IMR-90 (cell line): Measurements from ENCODE around the gene RAB8B. TPM values are rescaled to one million over a fixed set of nuclear protein-coding genes. Genes with fewer than 3 reads are reported as not detected.

Source experiments
- ATAC-seq: fragments of 200-7000 bp; cut with Tn5 transposase; 2 replicates; pipeline ENCODE4 v1.9.1; 2020; ENCODE audit warnings: low read depth, mild to moderate bottlenecking, moderate library complexity
- BruUV-seq: library from RNA; stranded (reverse); fragments of 400-500 nt; replicated peaks from 2 replicates; lab custom pipeline; 2021; lab: Mats Ljungman, UMichigan
- CTCF ChIA-PET: fragments of 300-600 bp; formaldehyde crosslinking; extraction: SDS; loops from one replicate; lab custom pipeline; 2021; ENCODE audit warnings: antibody characterized with exemption; lab: Yijun Ruan, JAX
- POLR2A ChIA-PET: fragments of 300-600 bp; sonication (Branson Sonifier 250); formaldehyde crosslinking; loops from one replicate; lab custom pipeline; 2022; ENCODE audit warnings: antibody characterized with exemption; ENCODE audit not compliant: unreplicated experiment; lab: Charles Lee
- DNase-seq: peaks from one replicate; pipeline ENCODE4 v3.0.0; 2013
- H2AFZ ChIP-seq: replicated peaks from 2 replicates; pipeline ENCODE3; 2013; ENCODE audit warnings: low read length, mild to moderate bottlenecking; ENCODE audit not compliant: poor library complexity
- H2AK5ac ChIP-seq: 2 replicates; pipeline ENCODE4 v1.6.1; 2013; ENCODE audit warnings: low read depth, low read length, inconsistent platforms
- H2AK9ac ChIP-seq: replicated peaks from 2 replicates; pipeline ENCODE3; 2013; ENCODE audit warnings: mild to moderate bottlenecking, low read depth, low read length, moderate library complexity; ENCODE audit not compliant: poor library complexity
- H2BK120ac ChIP-seq: 2 replicates; pipeline ENCODE4 v1.6.1; 2013; ENCODE audit warnings: low read depth, low read length, inconsistent platforms
- H2BK15ac ChIP-seq: 3 replicates; pipeline ENCODE4 v1.6.1; 2013; ENCODE audit warnings: low read depth, low read length, inconsistent platforms
- H2BK20ac ChIP-seq: 2 replicates; pipeline ENCODE4 v1.6.1; 2013; ENCODE audit warnings: low read depth, mild to moderate bottlenecking, inconsistent platforms, low read length, moderate library complexity
- H2BK5ac ChIP-seq: 2 replicates; pipeline ENCODE4 v1.6.1; 2013; ENCODE audit warnings: mild to moderate bottlenecking, low read depth, low read length, inconsistent platforms; ENCODE audit not compliant: poor library complexity, severe bottlenecking
- H3K14ac ChIP-seq: replicated peaks from 2 replicates; pipeline ENCODE4 v1.6.1; 2013; ENCODE audit warnings: low read depth, low read length, inconsistent platforms
- H3K18ac ChIP-seq: 2 replicates; pipeline ENCODE4 v1.6.1; 2013; ENCODE audit warnings: low read depth, low read length, control low read depth
- H3K23ac ChIP-seq: 2 replicates; pipeline ENCODE4 v1.6.1; 2013; ENCODE audit warnings: low read depth, low read length, inconsistent platforms
- H3K27ac ChIP-seq: 2 replicates; pipeline ENCODE4 v1.5.1; 2013; ENCODE audit warnings: mild to moderate bottlenecking, control low read depth, low read length; ENCODE audit not compliant: insufficient read depth
- H3K27me3 ChIP-seq: 2 replicates; pipeline ENCODE4 v1.6.1; 2013; ENCODE audit warnings: low read length; ENCODE audit not compliant: control insufficient read depth, insufficient read depth
- H3K36me3 ChIP-seq: 2 replicates; pipeline ENCODE4 v1.6.1; 2013; ENCODE audit warnings: low read length, mixed read lengths; ENCODE audit not compliant: control insufficient read depth, insufficient read depth
- H3K4ac ChIP-seq: 2 replicates; pipeline ENCODE4 v1.6.1; 2013; ENCODE audit warnings: low read depth, low read length, inconsistent platforms
- H3K4me1 ChIP-seq: 2 replicates; pipeline ENCODE4 v1.6.1; 2013; ENCODE audit warnings: low read length, mixed read lengths; ENCODE audit not compliant: control insufficient read depth, insufficient read depth
- H3K4me2 ChIP-seq: 2 replicates; pipeline ENCODE4 v1.6.1; 2013; ENCODE audit warnings: low read depth, mild to moderate bottlenecking, control low read depth, low read length, moderate library complexity
- H3K4me3 ChIP-seq: 2 replicates; pipeline ENCODE4 v1.5.1; 2013; ENCODE audit warnings: low read depth, mild to moderate bottlenecking, control low read depth, low read length, moderate library complexity; ENCODE audit not compliant: insufficient read depth
- H3K56ac ChIP-seq: 2 replicates; pipeline ENCODE4 v1.6.1; 2013; ENCODE audit warnings: low read length, inconsistent platforms; ENCODE audit not compliant: insufficient read depth; ENCODE audit errors: extremely low read depth
- H3K79me1 ChIP-seq, 2 experiments: 2 replicates each; pipeline ENCODE4 v1.6.1; 2013; ENCODE audit warnings: low read length in 2 of 2, inconsistent platforms in 1 of 2, low read depth in 1 of 2
- H3K9ac ChIP-seq: 2 replicates; pipeline ENCODE4 v1.6.1; 2013; ENCODE audit warnings: low read depth, low read length, control low read depth
- H3K9me1 ChIP-seq: 2 replicates; pipeline ENCODE4 v1.6.1; 2013; ENCODE audit warnings: low read length, inconsistent platforms; ENCODE audit not compliant: insufficient read depth
- H3K9me3 ChIP-seq: 2 replicates; pipeline ENCODE4 v1.6.1; 2013; ENCODE audit warnings: low read length; ENCODE audit not compliant: control insufficient read depth, insufficient read depth
- H4K20me1 ChIP-seq: 2 replicates; pipeline ENCODE4 v1.6.1; 2013; ENCODE audit warnings: low read length, inconsistent platforms; ENCODE audit not compliant: insufficient read depth
- H4K5ac ChIP-seq: 2 replicates; pipeline ENCODE4 v1.6.1; 2013; ENCODE audit warnings: mild to moderate bottlenecking, low read depth, low read length, control low read depth
- H4K8ac ChIP-seq, 2 experiments: 2 replicates each; pipeline ENCODE4 v1.6.1; 2013; ENCODE audit warnings: low read depth in 2 of 2, low read length in 2 of 2, control low read depth in 1 of 2, inconsistent platforms in 1 of 2
- H4K91ac ChIP-seq: 2 replicates; pipeline ENCODE4 v1.6.1; 2013; ENCODE audit warnings: low read depth, low read length, inconsistent platforms; ENCODE audit not compliant: insufficient read depth
- BHLHE40 ChIP-seq: fragments of 150-350 bp; IDR thresholded peaks from 2 replicates; pipeline ENCODE4 v1.6.1; 2016; ENCODE audit warnings: mild to moderate bottlenecking, low read depth, low read length
- CEBPB ChIP-seq: IDR thresholded peaks from 2 replicates; pipeline ENCODE4 v1.6.1; 2012; ENCODE audit warnings: low read depth, low read length, improper control_type of control experiment
- CTCF ChIP-seq: conservative IDR thresholded peaks from 2 replicates; pipeline ENCODE4 v1.5.1; 2012; ENCODE audit warnings: mild to moderate bottlenecking, low read depth, low read length, improper control_type of control experiment
- MAZ ChIP-seq: IDR thresholded peaks from 2 replicates; pipeline ENCODE4 v1.6.1; 2012; ENCODE audit warnings: low read depth, mild to moderate bottlenecking, low read length, improper control_type of control experiment, moderate library complexity, borderline replicate concordance
- NFE2L2 ChIP-seq: fragments of 150-350 bp; IDR thresholded peaks from 2 replicates; pipeline ENCODE4 v1.6.1; 2016; ENCODE audit warnings: low read depth, mild to moderate bottlenecking, low read length
- POLR2A ChIP-seq: IDR thresholded peaks from 2 replicates; pipeline ENCODE4 v1.6.1; 2012; ENCODE audit warnings: mild to moderate bottlenecking, low read depth, low read length
- RAD21 ChIP-seq: IDR thresholded peaks from 2 replicates; pipeline ENCODE4 v1.6.1; 2012; ENCODE audit warnings: low read length, improper control_type of control experiment
- WGBS, 2 experiments: methylation state at CpG; one replicate each; pipeline versions ENCODE4 v1.1.5 to v1.1.7; 2013; ENCODE audit warnings: missing lambda C conversion rate in 2 of 2; ENCODE audit not compliant: insufficient read length in 1 of 2; ENCODE audit errors: extremely low coverage in 2 of 2; 5-methylcytosine and 5-hydroxymethylcytosine counted together
- dilution Hi-C: fragments of 300-500 bp; cut with HindIII; formaldehyde crosslinking; loops from one replicate; pipeline ENCODE4 v1.14.3; 2018; ENCODE audit warnings: low sequenced_read_pairs; ENCODE audit not compliant: unreplicated experiment
- in situ Hi-C: fragments of 300-500 bp; cut with MboI; formaldehyde crosslinking; loops from 3 replicates; pipeline ENCODE4 v1.14.3; 2019; ENCODE audit warnings: low sequenced_read_pairs, inconsistent platforms, mixed read lengths
- intact Hi-C: fragments of 100-400 bp; cut with micrococcal nuclease; formaldehyde crosslinking; loops from 2 replicates; pipeline ENCODE4 v1.10.0; 2022
- polyA plus RNA-seq, 3 experiments: library from polyadenylated mRNA; depleted of rRNA; stranded (reverse); fragments of >200 nt; gene quantifications; 2 replicates each; pipeline ENCODE4 v1.2.3, GENCODE V29; 2012; ENCODE audit warnings: low replicate concordance in 1 of 3
- total RNA-seq: library from RNA; depleted of rRNA; stranded (reverse); fragments of >200 nt; gene quantifications from 2 replicates; pipeline ENCODE4 v1.2.3, GENCODE V29; 2012
- TF ChIP-seq, protein P1 (sequence below): fragments of 150-350 bp; IDR thresholded peaks from 2 replicates; pipeline ENCODE4 v1.6.1; 2017; ENCODE audit warnings: mild to moderate bottlenecking, antibody characterized with exemption, low read length, low read depth
- TF ChIP-seq, protein P2 (sequence below): fragments of 150-350 bp; IDR thresholded peaks from 2 replicates; pipeline ENCODE4 v1.6.1; 2016; ENCODE audit warnings: low read depth, mild to moderate bottlenecking, low read length, moderate library complexity, borderline replicate concordance

The RAB8B gene
- total and polyA plus RNA-seq, 2 of the 4 experiments (the other 2 are of a cell fraction): 19.4 to 29.4 TPM

- no peak overlapping the region for H3K56ac ChIP-seq
- no peak overlapping the region for H2BK20ac ChIP-seq
- H3K23ac ChIP-seq: no peak overlapping the region
- H3K18ac ChIP-seq: no peak overlapping the region
- H3K9me1 ChIP-seq: no peaks in the 10 kb centered on the region; the same call in none of the 2 replicates
- no peak overlapping the region for H2BK15ac ChIP-seq
- no peak overlapping the region for H3K27ac ChIP-seq
- peaks cover 38 to 70% of the 10 kb centered on the region in 2 experiments for H3K79me1 ChIP-seq
- peaks cover 1% of the 10 kb centered on the region; the same call in 1 of the 2 replicates for H3K36me3 ChIP-seq
- no peak overlapping the region for H3K9ac ChIP-seq
- WGBS, 2 experiments: no CpG with 5 or more reads among the region's 2 CpGs
- no TSS peak for BruUV-seq
- no peak overlapping the region for H3K4me2 ChIP-seq
- intact Hi-C loops (no loop called here), dilution Hi-C loops (no loop called here), in situ Hi-C loops (no loop called here)
- CTCF ChIA-PET: no interaction called here
- H3K27me3 ChIP-seq: no peaks in the 10 kb centered on the region
- H4K91ac ChIP-seq: no peak overlapping the region
- no peak for ATAC-seq
- H2BK5ac ChIP-seq: no peak overlapping the region
- H4K5ac ChIP-seq: no peak overlapping the region
- TF ChIP-seq RAD21 (no peak), NFE2L2 (no peak), BHLHE40 (no peak), POLR2A (no peak), CTCF (no peak), CEBPB (no peak), MAZ (no peak)
- TF ChIP-seq, protein P1, sequence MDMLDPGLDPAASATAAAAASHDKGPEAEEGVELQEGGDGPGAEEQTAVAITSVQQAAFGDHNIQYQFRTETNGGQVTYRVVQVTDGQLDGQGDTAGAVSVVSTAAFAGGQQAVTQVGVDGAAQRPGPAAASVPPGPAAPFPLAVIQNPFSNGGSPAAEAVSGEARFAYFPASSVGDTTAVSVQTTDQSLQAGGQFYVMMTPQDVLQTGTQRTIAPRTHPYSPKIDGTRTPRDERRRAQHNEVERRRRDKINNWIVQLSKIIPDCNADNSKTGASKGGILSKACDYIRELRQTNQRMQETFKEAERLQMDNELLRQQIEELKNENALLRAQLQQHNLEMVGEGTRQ: no peak
- TF ChIP-seq, protein P2, sequence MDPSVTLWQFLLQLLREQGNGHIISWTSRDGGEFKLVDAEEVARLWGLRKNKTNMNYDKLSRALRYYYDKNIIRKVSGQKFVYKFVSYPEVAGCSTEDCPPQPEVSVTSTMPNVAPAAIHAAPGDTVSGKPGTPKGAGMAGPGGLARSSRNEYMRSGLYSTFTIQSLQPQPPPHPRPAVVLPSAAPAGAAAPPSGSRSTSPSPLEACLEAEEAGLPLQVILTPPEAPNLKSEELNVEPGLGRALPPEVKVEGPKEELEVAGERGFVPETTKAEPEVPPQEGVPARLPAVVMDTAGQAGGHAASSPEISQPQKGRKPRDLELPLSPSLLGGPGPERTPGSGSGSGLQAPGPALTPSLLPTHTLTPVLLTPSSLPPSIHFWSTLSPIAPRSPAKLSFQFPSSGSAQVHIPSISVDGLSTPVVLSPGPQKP: no peak
- no peak overlapping the region for H2AFZ ChIP-seq
- no peak overlapping the region for H4K8ac ChIP-seq
- H3K9me3 ChIP-seq: no peaks in the 10 kb centered on the region
- no peak overlapping the region for H3K14ac ChIP-seq
- POLR2A ChIA-PET: no interaction called here
- H2AK9ac ChIP-seq: no peak overlapping the region
- no peak overlapping the region for H2BK120ac ChIP-seq
- peaks cover 15% of the 10 kb centered on the region; the same call in 1 of the 2 replicates for H4K20me1 ChIP-seq
- H2AK5ac ChIP-seq: no peak overlapping the region
- H3K4ac ChIP-seq: no peak overlapping the region
- no peak overlapping the region for H3K4me3 ChIP-seq
- DNase-seq: no peak
- H3K4me1 ChIP-seq: peaks cover 10% of the 10 kb centered on the region
Observed at GRCh38 chr15:63206079-63206478, 16.7 kb downstream of the RAB8B start.
